ENCODE results near the gene PPP2R2C.

PPP2R2C gene

GRCh38 chr4:6369511-6369910 lies 102.9 kb downstream of the PPP2R2C start:
- TF ChIP-seq CTCF (IDR thresholded peaks at IDR 0.05; ENCODE audit: control insufficient read depth, extremely low read depth, insufficient read depth): no peak
- DNase-seq (ENCODE audit: low read depth): no peak
- H3K4me3 ChIP-seq (ENCODE audit: low read depth, low read length): no peak overlapping the region

GRCh38 chr4:6369035-6369434 lies 103.4 kb downstream of the PPP2R2C start:
- no peak overlapping the region for H3K4me3 ChIP-seq (ENCODE audit: low read depth, low read length)
- DNase-seq (ENCODE audit: low read depth): no peak

GRCh38 chr4:6368601-6369000 lies 103.8 kb downstream of the PPP2R2C start:
- no peak overlapping the region for H3K4me3 ChIP-seq (ENCODE audit: low read depth, low read length)
- DNase-seq (ENCODE audit: low read depth): no peak
- TF ChIP-seq CTCF (IDR thresholded peaks at IDR 0.05; ENCODE audit: control insufficient read depth, extremely low read depth, insufficient read depth): no peak

More at GRCh38 chr4:6369035-6369434, 103.4 kb downstream of the PPP2R2C start:
- no peak for TF ChIP-seq CTCF (IDR thresholded peaks at IDR 0.05; ENCODE audit: control insufficient read depth, extremely low read depth, insufficient read depth)

GRCh38 chr4:6368096-6368495 lies 104.3 kb downstream of the PPP2R2C start:
- no peak for TF ChIP-seq CTCF (IDR thresholded peaks at IDR 0.05; ENCODE audit: control insufficient read depth, extremely low read depth, insufficient read depth)
- no peak for DNase-seq (ENCODE audit: low read depth)
- no peak overlapping the region for H3K4me3 ChIP-seq (ENCODE audit: low read depth, low read length)

GRCh38 chr4:6367371-6367851 lies 105.0 kb downstream of the PPP2R2C start:
- no peak for DNase-seq (ENCODE audit: low read depth)
- no peak for TF ChIP-seq CTCF (IDR thresholded peaks at IDR 0.05; ENCODE audit: control insufficient read depth, extremely low read depth, insufficient read depth)
- H3K4me3 ChIP-seq (ENCODE audit: low read depth, low read length): no peak overlapping the region

- no peak for DNase-seq (ENCODE audit: low read depth)
- TF ChIP-seq CTCF (IDR thresholded peaks at IDR 0.05; ENCODE audit: control insufficient read depth, extremely low read depth, insufficient read depth): no peak
- no peak overlapping the region for H3K4me3 ChIP-seq (ENCODE audit: low read depth, low read length)
These were observed 105.8 kb downstream of the PPP2R2C start for GRCh38 chr4:6366581-6366980.

GRCh38 chr4:6365545-6366086 lies 106.8 kb downstream of the PPP2R2C start:
- no peak for DNase-seq (ENCODE audit: low read depth)
- TF ChIP-seq CTCF (IDR thresholded peaks at IDR 0.05; ENCODE audit: control insufficient read depth, extremely low read depth, insufficient read depth): no peak
- no peak overlapping the region for H3K4me3 ChIP-seq (ENCODE audit: low read depth, low read length)
